SJCRH30 (cell line): ENCODE measurements around the gene EXOC2. TPM values are rescaled to one million over a fixed set of nuclear protein-coding genes. Genes with fewer than 3 reads are reported as not detected.
"Not testable (repeated sequence)": the region's sequence is repeated elsewhere in the genome, so short reads cannot be mapped to it uniquely, and the experiment has no call there.

Source experiments
- DNase-seq, 2 experiments: peaks; one replicate each; pipeline ENCODE4 v3.0.0-alpha.2; 2015 to 2020
- H3K27ac ChIP-seq: fragments of 250-450 bp; sonication (Bioruptor Pico); 2 replicates; pipeline ENCODE4 v1.5.1; 2020; ENCODE audit warnings: mild to moderate bottlenecking, moderate library complexity
- H3K27me3 ChIP-seq: fragments of 250-450 bp; sonication (Bioruptor Pico); 2 replicates; pipeline ENCODE4 v1.5.1; 2020; ENCODE audit warnings: mild to moderate bottlenecking, moderate library complexity
- H3K36me3 ChIP-seq: fragments of 250-450 bp; sonication (Bioruptor Pico); 2 replicates; pipeline ENCODE4 v1.5.1; 2020; ENCODE audit warnings: mild to moderate bottlenecking, moderate library complexity
- H3K4me1 ChIP-seq: fragments of 250-450 bp; sonication (Bioruptor Pico); 2 replicates; pipeline ENCODE4 v1.5.1; 2020; ENCODE audit warnings: mild to moderate bottlenecking, moderate library complexity
- H3K4me3 ChIP-seq: fragments of 250-450 bp; sonication (Bioruptor Pico); 2 replicates; pipeline ENCODE4 v1.5.1; 2020; ENCODE audit warnings: mild to moderate bottlenecking, moderate library complexity
- H3K9me3 ChIP-seq: fragments of 250-450 bp; sonication (Bioruptor Pico); replicated peaks from 2 replicates; pipeline ENCODE4 v1.5.1; 2020; ENCODE audit warnings: mild to moderate bottlenecking, moderate library complexity
- total RNA-seq: library from RNA; depleted of rRNA; stranded (reverse); fragments of >200 nt; shearing (Covaris generic); gene quantifications from 2 replicates; pipeline ENCODE4 v1.2.3, GENCODE V29; 2014

Gene EXOC2
- total RNA-seq, 1 experiment from 2014 or later, result 22.3 TPM

DNA sequence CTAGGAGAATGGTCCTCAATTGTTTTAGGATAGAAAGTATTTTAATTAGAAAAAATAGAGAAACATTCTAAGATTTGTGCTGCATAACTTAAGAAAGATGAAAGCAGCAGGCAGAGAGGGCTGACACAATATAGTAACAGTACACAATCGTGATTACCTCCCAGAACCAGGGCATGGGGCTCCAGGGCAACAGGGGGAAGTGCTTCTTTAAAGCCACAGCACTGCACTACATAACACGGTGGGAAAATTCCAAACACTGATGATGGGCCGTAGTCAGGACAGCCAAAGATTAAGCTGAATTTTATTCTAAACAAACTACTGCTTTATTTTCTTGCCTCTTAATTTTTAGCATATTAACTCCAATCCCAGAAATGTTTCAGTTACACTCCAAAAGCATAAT is 14.4 kb downstream of the EXOC2 start:
- Histone ChIP-seq H3K4me3 (no peak overlapping the region), H3K4me1 (peaks cover 15% of the 10 kb centered on the region; the same call in 1 of the 2 replicates)
- DNase-seq, result no peak

DNA sequence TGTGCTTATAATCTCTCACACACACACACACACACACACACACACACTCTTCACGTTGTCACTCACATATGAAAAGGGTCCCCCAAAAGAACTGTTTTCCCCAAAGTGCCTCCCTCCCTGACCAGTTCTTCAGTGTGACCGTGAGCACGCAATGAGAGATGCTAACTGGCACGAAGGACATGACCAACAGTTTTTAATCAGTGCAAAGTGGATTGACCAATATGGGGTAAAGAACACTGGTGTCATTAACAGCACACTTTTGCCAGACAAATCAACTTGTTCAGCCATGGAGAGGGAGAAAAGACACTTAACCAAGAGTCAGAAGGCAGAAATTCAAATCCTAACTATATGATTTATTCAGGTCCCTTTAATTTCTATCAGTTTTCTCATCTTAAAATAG is 15.0 kb downstream of the EXOC2 start:
- Histone ChIP-seq H3K9me3 (no peaks in the 10 kb centered on the region), H3K4me1 (peaks cover 13% of the 10 kb centered on the region; the same call in 1 of the 2 replicates), H3K4me3 (no peak overlapping the region), H3K27ac (no peak overlapping the region), H3K27me3 (no peaks in the 10 kb centered on the region), H3K36me3 (no peaks in the 10 kb centered on the region)
- DNase-seq, result no peak

More for the DNA sequence above, 14.4 kb downstream of the EXOC2 start:
- H3K9me3 ChIP-seq, result no peaks in the 10 kb centered on the region
- no peaks in the 10 kb centered on the region for H3K27me3 ChIP-seq
- no peak overlapping the region for H3K27ac ChIP-seq
- no peaks in the 10 kb centered on the region for H3K36me3 ChIP-seq

DNA sequence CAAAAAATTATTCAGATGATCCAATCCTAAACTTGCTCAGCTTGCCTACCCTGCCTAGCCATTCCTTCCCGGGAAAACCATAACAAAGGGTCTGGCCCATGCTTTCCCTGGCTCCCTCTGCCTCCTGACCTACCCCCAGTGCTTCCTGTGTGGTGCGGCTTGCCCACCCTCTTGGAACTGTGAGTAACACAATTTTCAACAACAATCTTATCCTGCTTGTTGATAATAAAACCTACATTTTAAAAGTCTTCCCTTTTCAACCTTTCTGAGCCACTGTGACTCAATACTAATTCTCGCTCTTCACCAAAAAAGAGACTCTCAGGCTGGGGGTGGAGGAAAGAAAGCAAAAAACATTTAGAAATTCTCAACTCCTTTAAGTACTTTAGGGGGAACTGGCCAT is 18.0 kb downstream of the EXOC2 start:
- Histone ChIP-seq H3K9me3 (no peaks in the 10 kb centered on the region), H3K27ac (no peak overlapping the region), H3K4me1 (peaks cover 3% of the 10 kb centered on the region; the same call in 1 of the 2 replicates), H3K4me3 (no peak overlapping the region), H3K36me3 (no peaks in the 10 kb centered on the region), H3K27me3 (no peaks in the 10 kb centered on the region)
- DNase-seq, result no peak

DNA sequence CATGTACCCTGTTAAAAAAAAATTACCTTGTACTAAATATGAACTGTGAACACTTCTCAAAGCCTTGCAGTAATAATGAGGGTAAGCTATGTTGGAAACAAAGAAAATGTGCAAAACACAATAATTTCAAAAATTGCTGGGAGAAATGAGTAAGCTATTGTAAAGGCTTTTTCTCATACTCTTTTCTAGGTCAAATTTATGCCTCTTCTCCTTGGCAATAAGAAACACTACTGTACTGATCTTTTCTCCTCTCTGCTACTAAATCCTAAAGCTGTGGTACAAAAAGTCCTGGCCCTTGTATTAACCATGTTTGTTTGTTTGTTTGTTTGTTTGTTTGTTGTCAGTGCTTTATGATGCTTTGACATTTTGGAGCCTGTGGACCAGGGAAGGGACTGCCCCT is 18.5 kb downstream of the EXOC2 start:
- Histone ChIP-seq H3K27me3 (no peaks in the 10 kb centered on the region), H3K4me3 (no peak overlapping the region), H3K36me3 (no peaks in the 10 kb centered on the region), H3K4me1 (no peaks in the 10 kb centered on the region), H3K9me3 (no peaks in the 10 kb centered on the region), H3K27ac (no peak overlapping the region)
- DNase-seq, result no peak

DNA sequence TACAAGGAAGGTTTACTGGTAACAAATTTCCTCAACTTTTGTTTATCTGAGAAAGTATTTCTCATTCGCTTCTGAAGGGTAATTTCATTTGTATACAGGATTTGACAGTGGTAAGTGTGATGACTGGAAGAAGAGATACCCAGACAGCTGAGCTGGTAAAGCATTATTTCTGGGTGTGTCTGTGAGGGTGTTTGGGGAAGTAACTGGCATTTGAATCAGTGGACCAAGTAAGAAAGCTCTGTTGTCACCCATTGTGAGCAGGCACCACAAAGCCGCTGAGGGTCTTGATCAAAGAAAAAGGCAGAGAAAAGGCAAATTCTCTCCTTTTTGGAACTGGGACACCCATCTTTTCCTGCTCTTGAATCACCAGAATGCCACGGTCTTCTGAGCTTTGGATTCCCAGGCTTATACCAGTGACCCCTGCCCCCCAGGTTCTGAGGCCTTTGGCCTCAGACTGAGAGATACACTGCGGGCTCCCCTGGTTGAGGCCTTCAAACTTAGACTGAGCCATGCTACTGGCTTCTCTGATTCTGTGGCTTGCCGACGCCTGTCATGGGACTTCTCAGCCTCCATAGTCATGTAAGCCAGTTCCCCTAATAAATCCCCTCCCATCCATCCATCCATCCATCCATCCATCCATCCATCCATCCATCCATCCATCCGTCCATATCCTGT is 25.5 kb downstream of the EXOC2 start:
- Histone ChIP-seq H3K27ac (no peak overlapping the region), H3K27me3 (no peaks in the 10 kb centered on the region), H3K4me3 (no peak overlapping the region), H3K9me3 (no peaks in the 10 kb centered on the region), H3K4me1 (no peaks in the 10 kb centered on the region), H3K36me3 (no peaks in the 10 kb centered on the region)
- no peak for DNase-seq

DNA sequence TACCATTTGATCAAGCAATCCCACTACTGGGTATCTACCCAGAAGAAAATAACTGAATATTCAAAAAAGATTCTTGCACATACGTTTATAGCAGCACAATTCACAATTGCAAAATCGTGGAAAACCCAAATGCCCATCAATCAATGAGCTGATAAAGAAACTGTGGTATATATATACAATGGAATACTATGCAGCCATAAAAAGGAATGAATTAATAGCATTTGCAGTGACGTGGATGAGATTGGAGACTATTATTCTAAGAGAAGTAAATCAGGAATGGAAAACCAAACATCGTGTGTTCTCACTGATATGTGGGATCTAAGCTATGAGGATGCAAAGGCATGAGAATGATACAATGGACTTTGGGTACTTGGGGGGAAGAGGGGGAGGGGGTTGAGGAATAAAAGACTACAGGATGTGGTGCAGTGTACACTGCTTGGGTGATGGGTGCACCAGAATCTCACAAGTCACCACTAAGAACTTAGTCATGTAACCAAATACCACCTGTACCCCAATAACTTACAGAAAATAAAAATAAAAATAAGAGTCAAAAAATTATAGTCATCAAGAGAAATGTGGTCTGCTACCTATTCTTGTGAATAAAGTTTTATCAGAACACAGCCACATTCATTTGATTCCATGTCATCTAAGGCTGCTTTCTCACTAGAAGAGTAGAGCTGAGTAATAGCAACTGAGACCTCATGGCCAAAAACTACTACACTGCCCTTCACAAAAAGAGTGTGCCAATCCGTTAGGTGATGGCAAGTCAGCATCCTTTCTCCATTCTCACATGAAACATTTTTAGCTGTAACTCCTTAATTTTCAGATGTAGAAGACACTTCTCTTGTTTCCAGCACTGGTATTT is 27.3 kb downstream of the EXOC2 start:
- no peak for DNase-seq
- Histone ChIP-seq H3K27ac (no peak overlapping the region), H3K36me3 (no peaks in the 10 kb centered on the region), H3K9me3 (no peaks in the 10 kb centered on the region), H3K4me1 (no peaks in the 10 kb centered on the region), H3K27me3 (no peaks in the 10 kb centered on the region), H3K4me3 (no peak overlapping the region)

DNA sequence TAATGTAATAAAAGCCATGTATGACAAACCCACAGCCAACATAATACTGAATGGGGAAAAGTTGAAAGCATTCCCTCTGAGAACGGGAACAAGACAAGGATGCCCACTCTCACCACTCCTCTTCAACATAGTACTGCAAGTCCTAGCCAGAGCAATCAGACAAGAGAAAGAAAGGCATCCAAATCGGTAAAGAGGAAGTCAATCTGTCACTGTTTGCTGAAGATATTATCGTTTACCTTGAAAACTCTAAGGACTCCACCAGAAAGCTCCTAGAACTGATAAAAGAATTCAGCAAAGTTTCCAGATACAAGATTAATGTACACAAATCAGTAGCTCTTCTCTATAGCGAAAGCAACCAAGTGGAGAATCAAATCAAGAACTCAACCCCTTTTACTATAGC is 29.2 kb downstream of the EXOC2 start:
- not testable (repeated sequence) for H3K27ac ChIP-seq, DNase-seq, H3K36me3 ChIP-seq, H3K4me3 ChIP-seq, H3K9me3 ChIP-seq, H3K27me3 ChIP-seq, H3K4me1 ChIP-seq

DNA sequence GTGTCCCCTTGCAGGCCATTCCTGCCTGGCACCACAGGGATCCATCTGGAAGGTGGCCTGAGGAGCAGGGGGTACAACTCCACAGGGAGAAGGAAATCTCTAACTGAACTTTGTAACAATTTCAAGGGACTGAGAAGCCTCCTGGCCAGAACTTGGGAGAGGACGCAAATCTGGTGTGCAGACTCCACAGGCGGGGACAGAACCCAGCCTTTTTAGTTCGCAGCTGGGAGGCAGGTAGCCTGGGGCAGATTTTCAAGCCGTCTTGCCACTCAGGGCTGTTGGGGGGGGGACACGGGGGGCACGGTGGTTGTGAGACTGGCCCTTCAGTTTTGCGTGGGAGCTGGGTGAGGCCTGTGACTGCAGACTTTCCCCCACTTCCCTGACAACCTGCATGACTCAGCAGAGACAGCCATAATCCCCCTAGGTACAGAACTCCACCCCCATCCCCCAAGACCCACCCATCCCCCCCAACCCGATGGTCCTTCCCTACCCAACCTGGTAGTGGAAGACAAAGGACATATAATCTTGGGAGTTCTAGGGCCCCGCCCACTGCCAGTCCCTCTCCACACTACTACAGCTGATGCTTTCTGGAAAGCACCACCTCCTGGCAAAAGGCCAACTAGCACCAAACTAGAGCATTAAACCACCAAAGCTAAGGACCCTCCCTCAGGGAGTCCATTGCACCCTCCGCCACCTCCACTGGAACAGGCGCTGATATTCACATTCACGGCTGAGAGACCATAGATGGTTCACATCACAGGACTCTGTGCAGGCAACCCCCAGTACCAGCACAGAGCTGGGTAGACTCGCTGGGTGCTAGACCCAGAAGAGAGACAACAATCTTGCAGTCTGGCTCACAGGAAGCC is 33.0 kb downstream of the EXOC2 start:
- H3K36me3 ChIP-seq, result no peaks in the 10 kb centered on the region
- H3K4me1 ChIP-seq, result no peaks in the 10 kb centered on the region
- H3K4me3 ChIP-seq, result no peak overlapping the region
- DNase-seq, result no peak
- H3K9me3 ChIP-seq, result no peaks in the 10 kb centered on the region
- no peak overlapping the region for H3K27ac ChIP-seq
- no peaks in the 10 kb centered on the region for H3K27me3 ChIP-seq

DNA sequence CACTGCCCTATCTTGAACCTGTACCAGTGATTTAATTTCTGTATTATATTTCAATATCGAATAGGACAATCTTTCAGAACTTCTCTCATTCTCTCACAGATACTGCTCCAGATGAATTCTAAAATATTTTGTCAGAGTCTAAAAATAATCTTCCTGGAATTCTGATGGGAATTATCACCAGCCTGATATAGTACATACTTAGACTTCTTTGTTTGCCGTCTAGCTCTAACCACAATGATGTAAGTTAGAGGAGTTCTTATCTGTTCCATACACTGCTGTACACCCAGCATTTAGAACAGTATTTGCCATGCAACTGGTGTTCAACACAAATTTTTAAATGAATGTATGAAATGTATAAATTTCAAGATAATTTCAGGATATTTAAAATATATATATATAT is 34.7 kb downstream of the EXOC2 start:
- no peaks in the 10 kb centered on the region for H3K9me3 ChIP-seq
- no peak for DNase-seq
- no peak overlapping the region for H3K27ac ChIP-seq
- H3K36me3 ChIP-seq, result no peaks in the 10 kb centered on the region
- no peak overlapping the region for H3K4me3 ChIP-seq
- H3K4me1 ChIP-seq, result no peaks in the 10 kb centered on the region
- no peaks in the 10 kb centered on the region for H3K27me3 ChIP-seq

DNA sequence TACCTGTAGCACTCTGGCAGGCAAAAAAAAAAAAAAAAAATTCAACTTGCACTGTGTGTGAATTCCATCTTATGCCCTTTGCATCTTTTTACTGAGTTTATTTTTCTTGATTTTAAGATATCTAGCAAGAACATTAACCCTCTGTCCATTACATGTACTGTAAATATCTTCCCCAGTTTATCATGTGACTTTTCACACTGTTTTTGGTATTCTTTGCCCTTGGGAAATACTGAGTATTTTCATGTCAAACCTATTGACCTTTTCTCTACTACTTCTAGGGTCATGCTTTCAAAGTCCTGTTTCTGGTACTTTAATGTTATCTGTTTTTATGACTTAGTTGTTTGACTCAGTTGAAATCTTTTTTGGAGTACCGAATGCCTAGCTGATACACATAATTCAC is 35.2 kb downstream of the EXOC2 start:
- Histone ChIP-seq H3K27ac (no peak overlapping the region), H3K4me3 (no peak overlapping the region)

DNA sequence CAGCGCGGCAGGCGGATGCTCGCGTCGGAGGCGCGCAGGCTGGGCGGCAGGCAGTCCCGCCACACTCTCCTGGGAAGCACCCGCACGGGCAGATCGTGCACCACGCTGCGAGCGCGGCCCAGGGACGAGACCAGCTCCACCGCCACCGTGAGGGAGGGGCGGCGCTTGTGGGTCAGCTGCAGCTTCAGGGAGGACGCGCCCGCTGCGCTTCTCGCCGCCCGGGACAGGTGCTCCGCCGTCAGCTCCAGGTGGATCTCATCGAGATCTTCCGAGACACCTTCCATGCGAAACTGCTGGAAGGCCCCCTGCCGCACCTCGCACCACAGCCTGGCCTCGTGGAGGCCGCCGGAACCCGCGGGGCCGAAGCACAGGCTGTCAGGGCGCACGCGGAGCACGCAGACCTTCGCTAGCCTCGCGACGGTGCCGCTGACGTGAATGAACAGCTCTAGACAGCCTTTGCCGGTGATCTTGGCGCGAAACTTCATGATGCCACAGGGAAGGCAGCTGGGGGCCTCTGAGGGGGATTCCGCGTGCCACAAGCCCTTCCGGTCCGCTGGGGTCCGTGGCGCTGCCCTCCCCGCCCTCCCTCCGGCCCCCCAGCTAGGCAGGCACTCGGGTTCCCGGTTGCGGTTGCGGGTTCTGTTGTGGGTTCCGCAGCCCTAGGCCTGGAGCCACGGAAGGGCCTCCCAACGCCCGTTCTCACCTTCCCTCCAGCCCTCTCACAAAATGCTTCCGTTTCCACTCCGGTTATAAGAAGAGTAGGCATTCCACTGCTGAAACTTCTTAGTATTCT is 36.3 kb downstream of the EXOC2 start, which contains the start of gene HUS1B:
TSS of gene HUS1B (minus strand) at position 641 of the 793 bp plus-strand sequence. CDS start at position 485, 156 bp downstream.
- no peaks in the 10 kb centered on the region for H3K9me3 ChIP-seq
- DNase-seq, result no peak
- no peak within 1 kb of the TSS for H3K27ac ChIP-seq
- no peaks in the 10 kb centered on the region for H3K27me3 ChIP-seq
- H3K4me1 ChIP-seq, result no peaks in the 10 kb centered on the region
- no peak within 1 kb of the TSS for H3K4me3 ChIP-seq
- H3K36me3 ChIP-seq, result no peaks in the 10 kb centered on the region

More for the DNA sequence above, 35.2 kb downstream of the EXOC2 start:
- Histone ChIP-seq H3K27me3 (no peaks in the 10 kb centered on the region), H3K36me3 (no peaks in the 10 kb centered on the region), H3K4me1 (no peaks in the 10 kb centered on the region), H3K9me3 (no peaks in the 10 kb centered on the region)
- DNase-seq, result no peak

DNA sequence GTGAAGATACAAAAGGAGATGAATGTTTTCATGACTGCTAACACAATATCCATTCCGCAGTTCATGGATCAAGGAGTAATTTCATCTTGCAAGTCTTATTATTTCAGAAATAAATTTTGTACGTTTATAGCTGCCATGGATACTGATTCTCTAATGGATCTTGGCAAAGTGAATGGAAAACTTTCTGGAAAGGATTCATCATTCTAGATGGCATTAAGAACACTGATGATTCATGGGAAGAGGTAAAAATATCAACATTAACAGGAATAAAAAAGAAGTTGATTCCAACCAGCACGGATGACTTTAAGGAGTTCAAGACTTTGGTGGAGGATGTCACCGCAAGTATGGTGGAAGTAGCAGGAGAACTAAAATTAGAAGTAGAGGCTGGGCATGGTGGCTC is 38.8 kb downstream of the EXOC2 start:
- Histone ChIP-seq H3K4me1 (no peaks in the 10 kb centered on the region), H3K36me3 (no peaks in the 10 kb centered on the region), H3K4me3 (no peak overlapping the region), H3K9me3 (no peaks in the 10 kb centered on the region), H3K27ac (no peak overlapping the region), H3K27me3 (no peaks in the 10 kb centered on the region)
- no peak for DNase-seq

DNA sequence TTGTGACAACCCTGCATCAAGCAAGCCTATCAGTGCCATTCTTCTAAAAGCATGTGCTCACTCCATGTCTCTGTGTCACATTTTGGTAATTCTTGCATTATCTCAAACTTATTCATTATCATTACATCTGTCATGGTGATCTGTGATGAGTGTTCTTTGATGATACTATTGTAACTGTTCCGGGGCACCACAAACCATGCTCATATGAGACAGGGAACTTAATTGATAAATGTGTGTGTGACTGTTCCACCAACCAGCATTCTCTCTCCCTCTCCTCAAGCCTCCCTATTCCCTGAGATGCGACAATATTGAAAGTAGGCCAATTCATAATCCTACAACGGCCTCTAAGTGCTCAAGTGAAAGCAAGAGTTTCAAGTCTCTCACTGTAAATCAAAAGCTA is 40.1 kb downstream of the EXOC2 start:
- no peaks in the 10 kb centered on the region for H3K36me3 ChIP-seq
- no peak overlapping the region for H3K4me3 ChIP-seq
- H3K4me1 ChIP-seq, result no peaks in the 10 kb centered on the region
- no peak overlapping the region for H3K27ac ChIP-seq
- no peaks in the 10 kb centered on the region for H3K9me3 ChIP-seq
- no peaks in the 10 kb centered on the region for H3K27me3 ChIP-seq
- DNase-seq, result no peak

DNA sequence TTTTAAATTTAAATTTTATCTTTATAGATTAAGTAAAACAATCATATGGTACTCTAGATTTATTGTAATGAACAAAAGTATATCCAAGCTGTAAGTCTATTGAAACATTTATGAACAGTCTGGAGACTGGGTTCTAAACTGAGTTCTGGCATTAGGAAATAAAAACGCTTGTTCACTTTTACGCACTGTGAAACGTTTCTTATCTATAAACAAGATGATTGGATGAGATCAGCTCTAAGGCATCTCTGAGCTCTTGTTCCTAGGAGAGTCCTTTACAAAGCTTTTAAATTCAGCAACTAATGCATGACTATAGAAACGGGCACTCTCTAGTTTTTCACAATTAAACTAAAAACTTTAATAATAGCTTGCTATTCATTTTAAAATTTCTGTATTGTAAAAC is 42.8 kb downstream of the EXOC2 start:
- no peak for DNase-seq
- no peaks in the 10 kb centered on the region for H3K9me3 ChIP-seq
- no peaks in the 10 kb centered on the region for H3K4me1 ChIP-seq
- H3K27ac ChIP-seq, result no peak overlapping the region
- H3K27me3 ChIP-seq, result no peaks in the 10 kb centered on the region
- no peaks in the 10 kb centered on the region for H3K36me3 ChIP-seq
- H3K4me3 ChIP-seq, result no peak overlapping the region
